HepG2 (cell line): ENCODE results near the gene HNRNPM. TPM values are rescaled to one million over a fixed set of nuclear protein-coding genes. Genes with fewer than 3 reads are reported as not detected.

Experiments used
- ATAC-seq: fragments of 200-7000 bp; cut with Tn5 transposase; 3 replicates; pipeline ENCODE4 v1.9.1; 2020; ENCODE audit warnings: mild to moderate bottlenecking, moderate library complexity
- BruUV-seq: library from RNA; stranded (reverse); fragments of 400-500 nt; replicated peaks from 2 replicates; lab custom pipeline; 2021; lab: Mats Ljungman, UMichigan
- CTCF ChIA-PET: fragments of 300-600 bp; formaldehyde crosslinking; extraction: SDS; loops from one replicate; lab custom pipeline; 2021; ENCODE audit warnings: low total read pairs, inconsistent platforms, low intra/inter-chr PET ratio; lab: Yijun Ruan, JAX
- POLR2A ChIA-PET: fragments of 350-600 bp; sonication (Branson Sonifier 250); formaldehyde crosslinking; loops from one replicate; lab custom pipeline; 2020; ENCODE audit warnings: antibody characterized with exemption, inconsistent platforms; lab: Yijun Ruan, JAX
- DNase-seq: peaks from one replicate; pipeline ENCODE4 v3.0.0-alpha.2; 2015; ENCODE audit warnings: low spot score
- FAIRE-seq: peaks from 3 replicates; lab custom pipeline; 2011; peaks lifted over from hg19 to GRCh38; lab: Jason Lieb, UNC
- H2AFZ ChIP-seq: one replicate; pipeline ENCODE4 v1.6.1; 2011; ENCODE audit warnings: low read length, inconsistent platforms
- H3K27ac ChIP-seq: fragments of 300-600 bp; 3 replicates; pipeline ENCODE4 v1.8.0; 2011; ENCODE audit warnings: mixed run types, mild to moderate bottlenecking, mixed read lengths, low read length, inconsistent platforms; ENCODE audit not compliant: insufficient read depth; ENCODE audit errors: extremely low read length
- H3K27me3 ChIP-seq, 2 experiments: fragments of 200-600 bp in 1 of 2; 2 replicates in 1 of 2; 3 replicates in 1 of 2; pipeline versions ENCODE4 v1.6.0 to v1.8.0; 2011; ENCODE audit warnings: low read length in 2 of 2, mild to moderate bottlenecking in 2 of 2, moderate library complexity in 2 of 2, inconsistent platforms in 1 of 2; ENCODE audit not compliant: insufficient read depth in 2 of 2, control insufficient read depth in 1 of 2
- H3K36me3 ChIP-seq, 2 experiments: fragments of 200-600 bp in 1 of 2; replicated peaks in 1 of 2; 2 replicates in 1 of 2; 3 replicates in 1 of 2; pipeline versions ENCODE4 v1.5.1 to v1.8.0; 2011; ENCODE audit warnings: low read length in 2 of 2, inconsistent platforms in 1 of 2; ENCODE audit not compliant: insufficient read depth in 2 of 2, control insufficient read depth in 1 of 2
- H3K4me1 ChIP-seq: 2 replicates; pipeline ENCODE4 v1.5.1; 2012; ENCODE audit warnings: low read length, inconsistent platforms; ENCODE audit not compliant: insufficient read depth
- H3K4me2 ChIP-seq: 2 replicates; pipeline ENCODE4 v1.6.0; 2011; ENCODE audit warnings: low read depth, low read length, inconsistent platforms
- H3K4me3 ChIP-seq, 3 experiments: fragments of 200-600 bp in 1 of 3; sonication (generic), shearing (Covaris generic) in 1 of 3; replicated peaks in 1 of 3; 2 replicates each; pipeline ENCODE4 v1.5.1; 2011 to 2016; ENCODE audit warnings: low read length in 3 of 3, inconsistent platforms in 2 of 3, low read depth in 2 of 3, mild to moderate bottlenecking in 2 of 3, control low read depth in 1 of 3, mixed read lengths in 1 of 3; ENCODE audit not compliant: insufficient read depth in 1 of 3
- H3K79me2 ChIP-seq: one replicate; pipeline ENCODE4 v1.6.1; 2011; ENCODE audit warnings: low read length, inconsistent platforms; ENCODE audit not compliant: insufficient read depth
- H3K9ac ChIP-seq: 2 replicates; pipeline ENCODE4 v1.6.0; 2011; ENCODE audit warnings: mild to moderate bottlenecking, low read depth, low read length, inconsistent platforms; ENCODE audit not compliant: insufficient read depth
- H3K9me3 ChIP-seq: 2 replicates; pipeline ENCODE4 v1.5.1; 2012; ENCODE audit warnings: mild to moderate bottlenecking, low read length
- H4K20me1 ChIP-seq: 2 replicates; pipeline ENCODE4 v1.6.0; 2011; ENCODE audit warnings: inconsistent platforms, mild to moderate bottlenecking, low read length, moderate library complexity; ENCODE audit not compliant: insufficient read depth
- ARNT2 ChIP-seq: sonication (generic); formaldehyde crosslinking; IDR thresholded peaks from 2 replicates; pipeline ENCODE4 v1.8.0; 2022; ENCODE audit warnings: mild to moderate bottlenecking, low read depth, missing genetic modification reagents, moderate library complexity
- CHD2 ChIP-seq: IDR thresholded peaks from 2 replicates; pipeline ENCODE4 v1.6.1; 2011; ENCODE audit warnings: low read depth, low read length, improper control_type of control experiment
- MAFF ChIP-seq: IDR thresholded peaks from 2 replicates; pipeline ENCODE4 v1.6.1; 2011; ENCODE audit warnings: low read depth, low read length, improper control_type of control experiment
- PAWR ChIP-seq: sonication (generic); formaldehyde crosslinking; IDR thresholded peaks from 2 replicates; pipeline ENCODE4 v1.4.0; 2020; ENCODE audit warnings: missing genetic modification reagents, mild to moderate bottlenecking, borderline replicate concordance
- SOX13 ChIP-seq, 3 experiments: fragments of 450-650 bp in 1 of 3; sonication (generic) in 1 of 3; formaldehyde crosslinking in 1 of 3; IDR thresholded peaks in 2 of 3; conservative IDR thresholded peaks in 1 of 3; 2 replicates each; pipeline versions ENCODE4 v1.5.0 to v1.6.1; 2016 to 2020; ENCODE audit warnings: antibody characterized with exemption in 1 of 3, mild to moderate bottlenecking in 1 of 3, missing compliant biosample characterization in 1 of 3, missing genetic modification reagents in 1 of 3, moderate library complexity in 1 of 3
- ZNF121 ChIP-seq: sonication (generic); formaldehyde crosslinking; IDR thresholded peaks from 2 replicates; pipeline ENCODE4 v1.5.0; 2020; ENCODE audit warnings: mild to moderate bottlenecking, missing genetic modification reagents
- ZNF768 ChIP-seq: sonication (generic); formaldehyde crosslinking; IDR thresholded peaks from 2 replicates; pipeline ENCODE4 v1.4.0; 2020; ENCODE audit warnings: missing genetic modification reagents
- ZNF781 ChIP-seq: sonication (generic); formaldehyde crosslinking; IDR thresholded peaks from 2 replicates; pipeline ENCODE4 v1.5.1; 2020; ENCODE audit warnings: borderline replicate concordance, mild to moderate bottlenecking, missing genetic modification reagents; ENCODE audit errors: not compliant biosample characterization
- WGBS: methylation state at CpG from one replicate; pipeline ENCODE4 v1.1.6; 2017; ENCODE audit warnings: low lambda C conversion rate; 5-methylcytosine and 5-hydroxymethylcytosine counted together
- in situ Hi-C: cut with HindIII; loops from 2 replicates; pipeline ENCODE4 v1.10.0; 2017; ENCODE audit warnings: low pct_unique_long_range_greater_than_20kb; ENCODE audit not compliant: extremely low pct_ligation_motif_present
- intact Hi-C: fragments of 100-400 bp; cut with micrococcal nuclease; formaldehyde crosslinking; loops from one replicate; pipeline ENCODE4 v1.10.0; 2022; ENCODE audit not compliant: unreplicated experiment
- polyA plus RNA-seq, 8 experiments: library from polyadenylated mRNA; depleted of rRNA in 3 of 8; stranded (reverse) in 7 of 8; unstranded in 1 of 8; fragments of >200 nt; fragmentation: Illumina TruSeq in 4 of 8; extraction: Trizol in 4 of 8; gene quantifications; 2 replicates each; pipeline versions ENCODE4 v1.2.1 to v1.2.3, GENCODE V29; 2011 to 2016; ENCODE audit warnings: low read depth in 4 of 8, missing spikeins in 1 of 8, mixed read lengths in 1 of 8; ENCODE audit not compliant: insufficient read depth in 1 of 8
- total RNA-seq, 5 experiments: library from RNA; depleted of rRNA; stranded (reverse); fragments of >200 nt; fragmentation: Illumina TruSeq; extraction: Trizol; gene quantifications; 2 replicates each; pipeline ENCODE4 v1.2.3, GENCODE V29; 2016; ENCODE audit warnings: low read depth in 1 of 5
- TF ChIP-seq, protein P1 (sequence below): sonication (generic); formaldehyde crosslinking; IDR thresholded peaks from 2 replicates; pipeline ENCODE4; 2020; ENCODE audit warnings: missing genetic modification reagents, mild to moderate bottlenecking, borderline replicate concordance

HNRNPM gene
- total and polyA plus RNA-seq, 2 of the 13 experiments (the other 11 are each of a cell fraction or from before 2014, with no cell fraction given), result 56.7 to 102 TPM

- POLR2A ChIA-PET, result interaction anchor here (1.1 to 1.7 kb wide), 2 partner anchors 8 to 73 kb away, joined by 5 to 6 read pairs; partner anchors contain the start of gene HNRNPM
These were observed 73.0 kb downstream of the HNRNPM start for GRCh38 chr19:8517551-8518442.

DNA sequence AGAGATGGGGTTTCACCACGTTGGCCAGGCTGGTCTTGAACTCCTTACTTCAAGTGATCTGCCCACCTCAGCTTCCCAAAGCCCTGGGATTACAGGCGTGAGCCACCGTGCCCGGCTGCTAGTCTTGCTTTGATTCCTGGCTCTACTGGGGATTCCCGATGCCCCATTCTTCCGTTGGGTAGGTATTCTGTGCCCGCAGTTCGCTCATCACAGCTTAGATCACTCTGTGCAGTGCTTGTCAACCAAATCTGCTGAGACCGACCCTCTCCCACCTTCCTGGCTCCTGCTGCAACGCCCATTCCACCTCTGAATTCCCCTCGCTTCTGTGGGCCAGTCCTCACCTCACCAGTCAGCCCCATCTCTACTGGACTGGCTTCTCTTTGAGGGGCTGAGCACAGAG lies 73.8 kb downstream of the HNRNPM start:
- no peak for DNase-seq
- POLR2A ChIA-PET, result interaction anchor here (1.1 kb wide), 1 partner anchor 74 kb away, joined by 5 read pairs; the partner anchor contains the start of gene HNRNPM
- no TSS peak for BruUV-seq
- FAIRE-seq, result no peak
- no peak overlapping the region for H2AFZ ChIP-seq
- in situ Hi-C loops, result no loop called here
- CTCF ChIA-PET, result no interaction called here
- no peaks in the 10 kb centered on the region for H4K20me1 ChIP-seq
- H3K9me3 ChIP-seq, result no peaks in the 10 kb centered on the region
- TF ChIP-seq SOX13 (IDR thresholded peaks at IDR 0.05) (no peak), SOX13 (CRISPR knock-in tag; conservative IDR thresholded peaks at IDR 0.05 in 1 of 2, IDR thresholded peaks at IDR 0.05 in 1 of 2) (no peak), MAFF (no peak), CHD2 (no peak), ARNT2 (no peak), ZNF781 (CRISPR knock-in tag) (no peak), ZNF768 (CRISPR knock-in tag) (no peak)
- TF ChIP-seq, protein P1, sequence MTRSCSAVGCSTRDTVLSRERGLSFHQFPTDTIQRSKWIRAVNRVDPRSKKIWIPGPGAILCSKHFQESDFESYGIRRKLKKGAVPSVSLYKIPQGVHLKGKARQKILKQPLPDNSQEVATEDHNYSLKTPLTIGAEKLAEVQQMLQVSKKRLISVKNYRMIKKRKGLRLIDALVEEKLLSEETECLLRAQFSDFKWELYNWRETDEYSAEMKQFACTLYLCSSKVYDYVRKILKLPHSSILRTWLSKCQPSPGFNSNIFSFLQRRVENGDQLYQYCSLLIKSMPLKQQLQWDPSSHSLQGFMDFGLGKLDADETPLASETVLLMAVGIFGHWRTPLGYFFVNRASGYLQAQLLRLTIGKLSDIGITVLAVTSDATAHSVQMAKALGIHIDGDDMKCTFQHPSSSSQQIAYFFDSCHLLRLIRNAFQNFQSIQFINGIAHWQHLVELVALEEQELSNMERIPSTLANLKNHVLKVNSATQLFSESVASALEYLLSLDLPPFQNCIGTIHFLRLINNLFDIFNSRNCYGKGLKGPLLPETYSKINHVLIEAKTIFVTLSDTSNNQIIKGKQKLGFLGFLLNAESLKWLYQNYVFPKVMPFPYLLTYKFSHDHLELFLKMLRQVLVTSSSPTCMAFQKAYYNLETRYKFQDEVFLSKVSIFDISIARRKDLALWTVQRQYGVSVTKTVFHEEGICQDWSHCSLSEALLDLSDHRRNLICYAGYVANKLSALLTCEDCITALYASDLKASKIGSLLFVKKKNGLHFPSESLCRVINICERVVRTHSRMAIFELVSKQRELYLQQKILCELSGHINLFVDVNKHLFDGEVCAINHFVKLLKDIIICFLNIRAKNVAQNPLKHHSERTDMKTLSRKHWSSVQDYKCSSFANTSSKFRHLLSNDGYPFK (CRISPR knock-in tag), result no peak
- ATAC-seq, result no peak
- no peak overlapping the region for H3K9ac ChIP-seq
- peaks cover 36% of the 10 kb centered on the region for H3K4me1 ChIP-seq
- no peaks in the 10 kb centered on the region for H3K36me3 ChIP-seq
- 53% methylated on average over 11 of the region's 11 CpGs for WGBS
- 0 out of 5 replicates have a peak, but pooled peaks cover 0 to 2% of the 10 kb centered on the region in 2 experiments for H3K27me3 ChIP-seq
- H3K4me2 ChIP-seq, result no peak overlapping the region
- no peaks in the 10 kb centered on the region for H3K79me2 ChIP-seq
- intact Hi-C loops, result no loop called here
- H3K27ac ChIP-seq, result no peak overlapping the region
- no peak overlapping the region for H3K4me3 ChIP-seq

More at GRCh38 chr19:8517551-8518442, 73.0 kb downstream of the HNRNPM start:
- ATAC-seq, result no peak
- H2AFZ ChIP-seq, result no peak overlapping the region
- in situ Hi-C loops, result no loop called here
- no peaks in the 10 kb centered on the region for H3K36me3 ChIP-seq
- H3K27ac ChIP-seq, result no peak overlapping the region
- no TSS peak for BruUV-seq
- CTCF ChIA-PET, result no interaction called here
- WGBS, result 20% methylated on average over 10 of the region's 10 CpGs
- DNase-seq, result no peak
- no peak for FAIRE-seq
- H4K20me1 ChIP-seq, result no peaks in the 10 kb centered on the region
- H3K4me2 ChIP-seq, result no peak overlapping the region
- H3K79me2 ChIP-seq, result no peaks in the 10 kb centered on the region
- intact Hi-C loops, result no loop called here
- no peak overlapping the region for H3K4me3 ChIP-seq
- no peaks in the 10 kb centered on the region for H3K9me3 ChIP-seq
- no peak for TF ChIP-seq PAWR
- peak; percentile 77 for TF ChIP-seq ZNF121 (CRISPR knock-in tag)
- peaks cover 44% of the 10 kb centered on the region for H3K4me1 ChIP-seq
- H3K27me3 ChIP-seq, result 0 out of 5 replicates have a peak, but pooled peaks cover 0 to 2% of the 10 kb centered on the region in 2 experiments
- H3K9ac ChIP-seq, result no peak overlapping the region
